ENCODE data around the gene IL4. TPM values are rescaled to one million over a fixed set of nuclear protein-coding genes. Genes with fewer than 3 reads are reported as not detected.

The IL4 gene
- total RNA-seq, 2 donors from 2014 or later, result not detected

- ATAC-seq (ENCODE audit: insufficient number of reproducible peaks, low FRiP score, low read depth) (no peak), DNase-seq (ENCODE audit: low spot score) (no peak)
- no peaks in the 10 kb centered on the region for H3K36me3 ChIP-seq
- no peaks in the 10 kb centered on the region for H3K27me3 ChIP-seq (replicated peaks; ENCODE audit: insufficient read depth)
- no peaks in the 10 kb centered on the region for H3K4me1 ChIP-seq (ENCODE audit: control insufficient read depth in 1 of 2, low read depth in 2 of 2)
- H3K4me3 ChIP-seq, result peak overlapping the region; percentile 8
- TF ChIP-seq CTCF (IDR thresholded peaks at IDR 0.05), result peak; percentile 53
- H3K9me3 ChIP-seq, result no peaks in the 10 kb centered on the region
- no peak overlapping the region for H3K27ac ChIP-seq
These were observed 40.9 kb downstream of the IL4 start for GRCh38 chr5:132714456-132715307.

- no peak overlapping the region for H3K4me3 ChIP-seq
- H3K27ac ChIP-seq, result no peak overlapping the region
- no peak for ATAC-seq (ENCODE audit: insufficient number of reproducible peaks, low FRiP score, low read depth)
- no peak for TF ChIP-seq CTCF (IDR thresholded peaks at IDR 0.05)
- no peak for DNase-seq (ENCODE audit: low spot score)
- no peaks in the 10 kb centered on the region for H3K4me1 ChIP-seq (ENCODE audit: control insufficient read depth in 1 of 2, low read depth in 2 of 2)
- no peaks in the 10 kb centered on the region for H3K27me3 ChIP-seq (replicated peaks; ENCODE audit: insufficient read depth)
- no peaks in the 10 kb centered on the region for H3K9me3 ChIP-seq
- no peaks in the 10 kb centered on the region for H3K36me3 ChIP-seq
These were observed 44.9 kb downstream of the IL4 start for GRCh38 chr5:132718544-132719312.

GRCh38 chr5:132725745-132726144 lies 52.0 kb downstream of the IL4 start:
- ATAC-seq (ENCODE audit: insufficient number of reproducible peaks, low FRiP score, low read depth), result no peak
- H3K4me3 ChIP-seq, result no peak overlapping the region
- TF ChIP-seq CTCF (IDR thresholded peaks at IDR 0.05), result no peak

GRCh38 chr5:132729896-132730295 lies 56.1 kb downstream of the IL4 start:
- Histone ChIP-seq H3K27me3 (replicated peaks; ENCODE audit: insufficient read depth) (no peaks in the 10 kb centered on the region), H3K27ac (no peak overlapping the region), H3K9me3 (no peaks in the 10 kb centered on the region), H3K4me1 (ENCODE audit: control insufficient read depth in 1 of 2, low read depth in 2 of 2) (no peaks in the 10 kb centered on the region), H3K36me3 (no peaks in the 10 kb centered on the region), H3K4me3 (no peak overlapping the region)
- TF ChIP-seq CTCF (IDR thresholded peaks at IDR 0.05), result no peak
- ATAC-seq (ENCODE audit: insufficient number of reproducible peaks, low FRiP score, low read depth), result no peak
- no peak for DNase-seq (ENCODE audit: low spot score)

More at GRCh38 chr5:132725745-132726144, 52.0 kb downstream of the IL4 start:
- Histone ChIP-seq H3K27me3 (replicated peaks; ENCODE audit: insufficient read depth) (no peaks in the 10 kb centered on the region), H3K9me3 (no peaks in the 10 kb centered on the region), H3K4me1 (ENCODE audit: control insufficient read depth in 1 of 2, low read depth in 2 of 2) (no peaks in the 10 kb centered on the region), H3K36me3 (no peaks in the 10 kb centered on the region), H3K27ac (no peak overlapping the region)
- no peak for DNase-seq (ENCODE audit: low spot score)

Other genes starting within 250 kb of the IL4 start
- 10 to 100 TPM; 31.3 to 57.7 TPM for gene IRF1, start 183.2 kb upstream of the IL4 start, total RNA-seq
- gene IL5, start 130.5 kb upstream of the IL4 start, total RNA-seq, result not detected
- gene RAD50, start 117.0 kb upstream of the IL4 start, total RNA-seq, result 10 to 100 TPM; 28.4 to 32.7 TPM
- 1 to 10 TPM in 1 of 2 donors, not detected in 1; 2.8 TPM for gene IL13, start 15.8 kb upstream of the IL4 start, total RNA-seq
- 1 to 10 TPM; 3.7 to 5.9 TPM for gene KIF3A, start 63.6 kb downstream of the IL4 start, total RNA-seq
- gene CCNI2, start 73.4 kb downstream of the IL4 start, total RNA-seq, result not detected
- 100 to 1,000 TPM in 1 of 2 donors, 10 to 100 TPM in 1; 85.7 to 111 TPM for gene SEPTIN8, start 103.2 kb downstream of the IL4 start, total RNA-seq
- under 1 TPM; 0.63 to 0.68 TPM for gene SOWAHA, start 139.3 kb downstream of the IL4 start, total RNA-seq
- 10 to 100 TPM; 13.1 to 15.4 TPM for gene SHROOM1, start 156.7 kb downstream of the IL4 start, total RNA-seq
- not detected for gene GDF9, start 192.5 kb downstream of the IL4 start, total RNA-seq
- 10 to 100 TPM; 49.5 to 59.3 TPM for gene UQCRQ, start 192.7 kb downstream of the IL4 start, total RNA-seq
- under 1 TPM in 1 of 2 donors, not detected in 1; 0.49 TPM for gene LEAP2, start 199.7 kb downstream of the IL4 start, total RNA-seq

All from thoracic aorta (tissue), 2 donors.